Measurements from ENCODE around the gene FGD4. TPM values are rescaled to one million over a fixed set of nuclear protein-coding genes. Genes with fewer than 3 reads are reported as not detected.

Gene FGD4
- total and polyA plus RNA-seq, 9 of the 15 experiments (the other 6 are each of a cell fraction or from before 2014, with no cell fraction given) = 0.05 to 0.51 (median 0.27) TPM

GRCh38 chr12:32641287-32641901 is 242.0 kb downstream of the FGD4 start:
- POLR2A ChIA-PET = no interaction called here

More at GRCh38 chr12:32641287-32641901, 242.0 kb downstream of the FGD4 start:
- Histone ChIP-seq H3K9me1 (ENCODE audit: control insufficient read depth, insufficient read depth, low read length) (no peaks in the 10 kb centered on the region), H3K4me3 (no peak overlapping the region), H3K4me2 (ENCODE audit: insufficient read depth, low read length) (no peak overlapping the region), H3K4me1 (replicated peaks in 1 of 2; ENCODE audit: control insufficient read depth in 2 of 2, insufficient read depth in 2 of 2, low read length in 2 of 2) (no peaks in the 10 kb centered on the region), H2AFZ (ENCODE audit: low read depth, low read length) (no peak overlapping the region), H3K27me3 (ENCODE audit: control insufficient read depth in 2 of 2, insufficient read depth in 2 of 2, low read length in 2 of 2) (peaks cover 3 to 11% of the 10 kb centered on the region in 2 experiments; a peak in 2 of 5 replicates), H3K9me3 (replicated peaks; ENCODE audit: control insufficient read depth, insufficient read depth, low read depth, low read length) (no peaks in the 10 kb centered on the region), H3K9ac (ENCODE audit: insufficient read depth in 1 of 2, low read depth in 2 of 2, low read length in 2 of 2) (no peak overlapping the region), H3K36me3 (ENCODE audit: control insufficient read depth, insufficient read depth, low read length) (no peaks in the 10 kb centered on the region), H3K79me2 (ENCODE audit: control insufficient read depth, insufficient read depth, low read length) (no peaks in the 10 kb centered on the region), H3K27ac (ENCODE audit: extremely low read depth, low read depth, low read length) (no peak overlapping the region), H4K20me1 (replicated peaks; ENCODE audit: control insufficient read depth, insufficient read depth, low read length) (no peaks in the 10 kb centered on the region)
- ATAC-seq = peak; percentile 77; the same call in 1 of the 3 replicates
- peak; percentile 47 for TF ChIP-seq TFE3 (CRISPR knock-in tag; IDR thresholded peaks at IDR 0.05)
- no peak for TF ChIP-seq TEAD1 (CRISPR knock-in tag; IDR thresholded peaks at IDR 0.05)
- no peak for TF ChIP-seq FUS (optimal IDR thresholded peaks at IDR 0.05; ENCODE audit: low read depth, low read length)
- no peak for TF ChIP-seq EZH2 (IDR thresholded peaks at IDR 0.05; ENCODE audit: borderline replicate concordance, low read depth, low read length)
- DNase-seq (ENCODE audit: extremely low read depth in 1 of 4, low spot score in 3 of 4) = no peak
- WGBS (ENCODE audit: insufficient coverage, low coverage, missing lambda C conversion rate) = 21% methylated on average over 6 of the region's 6 CpGs
- FAIRE-seq = no peak
- intact Hi-C loops (cut with micrococcal nuclease) (no loop called here), in situ Hi-C loops (cut with MboI) (no loop called here)
- CTCF ChIA-PET (ENCODE audit: low intra/inter-chr PET ratio) = no interaction called here
- BruUV-seq (replicated peaks) = no TSS peak

Measured in K562 (cell line).